ENCODE data around the gene ZNF41.

ZNF41 gene

GRCh38 chrX:47503151-47503550 is 20.1 kb upstream of the ZNF41 start:
- no peaks in the 10 kb centered on the region for H3K36me3 ChIP-seq
- TF ChIP-seq CTCF (IDR thresholded peaks at IDR 0.05; ENCODE audit: low read depth, low read length): no peak
- H3K27me3 ChIP-seq (ENCODE audit: insufficient read depth, low read depth, severe bottlenecking): peaks cover 18% of the 10 kb centered on the region
- DNase-seq: no peak
- H3K27ac ChIP-seq: no peak overlapping the region
- H3K4me3 ChIP-seq (ENCODE audit: low read depth, low read length): no peak overlapping the region
- no peaks in the 10 kb centered on the region for H3K9me3 ChIP-seq (ENCODE audit: severe bottlenecking)

- no peak for TF ChIP-seq CTCF (IDR thresholded peaks at IDR 0.05; ENCODE audit: low read depth, low read length)
- H3K9me3 ChIP-seq (ENCODE audit: severe bottlenecking): no peaks in the 10 kb centered on the region
- no peak for DNase-seq
- H3K36me3 ChIP-seq: no peaks in the 10 kb centered on the region
- H3K27ac ChIP-seq: no peak overlapping the region
- H3K27me3 ChIP-seq (ENCODE audit: insufficient read depth, low read depth, severe bottlenecking): peaks cover 14% of the 10 kb centered on the region
- no peak overlapping the region for H3K4me3 ChIP-seq (ENCODE audit: low read depth, low read length)
Measured at GRCh38 chrX:47502316-47503125, 19.5 kb upstream of the ZNF41 start.

- TF ChIP-seq CTCF (IDR thresholded peaks at IDR 0.05; ENCODE audit: low read depth, low read length): no peak
Measured at GRCh38 chrX:47501226-47502074, 18.4 kb upstream of the ZNF41 start.

GRCh38 chrX:47500554-47500953 is 17.5 kb upstream of the ZNF41 start:
- Histone ChIP-seq H3K27ac (no peak overlapping the region), H3K36me3 (no peaks in the 10 kb centered on the region)

More at GRCh38 chrX:47501226-47502074, 18.4 kb upstream of the ZNF41 start:
- no peak overlapping the region for H3K27ac ChIP-seq
- H3K9me3 ChIP-seq (ENCODE audit: severe bottlenecking): no peaks in the 10 kb centered on the region
- no peak overlapping the region for H3K4me3 ChIP-seq (ENCODE audit: low read depth, low read length)
- no peak for DNase-seq
- peaks cover 14% of the 10 kb centered on the region for H3K27me3 ChIP-seq (ENCODE audit: insufficient read depth, low read depth, severe bottlenecking)
- no peaks in the 10 kb centered on the region for H3K36me3 ChIP-seq

GRCh38 chrX:47499293-47499692 is 16.3 kb upstream of the ZNF41 start:
- Histone ChIP-seq H3K4me3 (ENCODE audit: low read depth, low read length) (no peak overlapping the region), H3K27me3 (ENCODE audit: insufficient read depth, low read depth, severe bottlenecking) (peaks cover 6% of the 10 kb centered on the region), H3K9me3 (ENCODE audit: severe bottlenecking) (no peaks in the 10 kb centered on the region), H3K36me3 (no peaks in the 10 kb centered on the region), H3K27ac (no peak overlapping the region)
- no peak for TF ChIP-seq CTCF (IDR thresholded peaks at IDR 0.05; ENCODE audit: low read depth, low read length)
- no peak for DNase-seq

More at GRCh38 chrX:47500554-47500953, 17.5 kb upstream of the ZNF41 start:
- TF ChIP-seq CTCF (IDR thresholded peaks at IDR 0.05; ENCODE audit: low read depth, low read length): no peak
- Histone ChIP-seq H3K9me3 (ENCODE audit: severe bottlenecking) (no peaks in the 10 kb centered on the region), H3K27me3 (ENCODE audit: insufficient read depth, low read depth, severe bottlenecking) (peaks cover 10% of the 10 kb centered on the region), H3K4me3 (ENCODE audit: low read depth, low read length) (no peak overlapping the region)
- DNase-seq: no peak

Data from WERI-Rb-1 (cell line).